Measurements from ENCODE around the gene C6orf89. TPM values are rescaled to one million over a fixed set of nuclear protein-coding genes. Genes with fewer than 3 reads are reported as not detected.

The C6orf89 gene
- total and polyA plus RNA-seq, 4 donors: 22.9 to 59.5 (median 39.4) TPM

GRCh38 chr6:36926708-36927513, 41.2 kb downstream of the C6orf89 start:
- H3K27me3 ChIP-seq (ENCODE audit: control insufficient read depth in 3 of 3, insufficient read depth in 3 of 3, low read length in 2 of 3): no peaks in the 10 kb centered on the region
- peaks cover 2 to 14% (median 7%) of the 10 kb centered on the region in 4 donors for H3K36me3 ChIP-seq (ENCODE audit: control insufficient read depth in 4 of 4, insufficient read depth in 4 of 4, low read length in 4 of 4)
- DNase-seq (no peak), ATAC-seq (ENCODE audit: insufficient read depth, low FRiP score) (no peak)
- WGBS, 2 donors: 75 to 87% methylated on average over 10 of the region's 10 CpGs
- H3K9ac ChIP-seq (ENCODE audit: insufficient read depth in 1 of 2, low read length in 2 of 2): no peak overlapping the region
- H3K9me3 ChIP-seq (ENCODE audit: control insufficient read depth in 4 of 4, insufficient read depth in 3 of 4, low read length in 3 of 4): no peaks in the 10 kb centered on the region
- no peak overlapping the region for H3K4me3 ChIP-seq
- H3K4me1 ChIP-seq (ENCODE audit: control insufficient read depth in 5 of 5, insufficient read depth in 5 of 5, low read length in 5 of 5): peaks cover 0 to 11% (median 6%) of the 10 kb centered on the region in 5 donors
- peak overlapping the region in 1 of 2 donors; percentile 20 for H3K27ac ChIP-seq (ENCODE audit: low read depth in 1 of 2, low read length in 1 of 2)
- TF ChIP-seq CTCF (IDR thresholded peaks at IDR 0.05; ENCODE audit: control extremely low read depth, extremely low read depth): no peak

GRCh38 chr6:36927691-36928546, 42.2 kb downstream of the C6orf89 start:
- Histone ChIP-seq H3K9ac (ENCODE audit: insufficient read depth in 1 of 2, low read length in 2 of 2) (peak overlapping the region in 1 of 2 donors; percentile 38), H3K4me1 (ENCODE audit: control insufficient read depth in 5 of 5, insufficient read depth in 5 of 5, low read length in 5 of 5) (peaks cover 0 to 11% (median 6%) of the 10 kb centered on the region in 5 donors), H3K36me3 (ENCODE audit: control insufficient read depth in 4 of 4, insufficient read depth in 4 of 4, low read length in 4 of 4) (peaks cover 0 to 14% (median 7%) of the 10 kb centered on the region in 4 donors), H3K27me3 (ENCODE audit: control insufficient read depth in 3 of 3, insufficient read depth in 3 of 3, low read length in 2 of 3) (no peaks in the 10 kb centered on the region), H3K4me3 (no peak overlapping the region), H3K27ac (ENCODE audit: low read depth in 1 of 2, low read length in 1 of 2) (peak overlapping the region in 1 of 2 donors; percentile 20), H3K9me3 (ENCODE audit: control insufficient read depth in 4 of 4, insufficient read depth in 3 of 4, low read length in 3 of 4) (no peaks in the 10 kb centered on the region)
- no peak for ATAC-seq (ENCODE audit: insufficient read depth, low FRiP score)
- TF ChIP-seq CTCF (IDR thresholded peaks at IDR 0.05; ENCODE audit: control extremely low read depth, extremely low read depth): no peak
- 68 to 84% methylated on average over 13 of the region's 13 CpGs for WGBS, 2 donors
- no peak for DNase-seq

- Histone ChIP-seq H3K9ac (ENCODE audit: insufficient read depth in 1 of 2, low read length in 2 of 2) (no peak overlapping the region), H3K27me3 (ENCODE audit: control insufficient read depth in 3 of 3, insufficient read depth in 3 of 3, low read length in 2 of 3) (no peaks in the 10 kb centered on the region), H3K27ac (ENCODE audit: low read depth in 1 of 2, low read length in 1 of 2) (no peak overlapping the region), H3K36me3 (ENCODE audit: control insufficient read depth in 4 of 4, insufficient read depth in 4 of 4, low read length in 4 of 4) (peaks cover 0 to 10% (median 3%) of the 10 kb centered on the region in 4 donors), H3K4me3 (no peak overlapping the region), H3K9me3 (ENCODE audit: control insufficient read depth in 4 of 4, insufficient read depth in 3 of 4, low read length in 3 of 4) (no peaks in the 10 kb centered on the region), H3K4me1 (ENCODE audit: control insufficient read depth in 5 of 5, insufficient read depth in 5 of 5, low read length in 5 of 5) (peaks cover 0 to 11% (median 6%) of the 10 kb centered on the region in 5 donors)
- DNase-seq: no peak
- WGBS, 2 donors: 72 to 87% methylated on average over 7 of the region's 7 CpGs
- no peak for TF ChIP-seq CTCF (IDR thresholded peaks at IDR 0.05; ENCODE audit: control extremely low read depth, extremely low read depth)
- ATAC-seq (ENCODE audit: insufficient read depth, low FRiP score): no peak
These were observed 42.8 kb downstream of the C6orf89 start for GRCh38 chr6:36928547-36928918.
